ENCODE measurements around the gene FTCDNL1.

Gene FTCDNL1

GRCh38 chr2:199875400-199875799 lies 24.4 kb upstream of the FTCDNL1 start:
- Mint-ChIP-seq H3K9me3 (peaks cover 36% of the 10 kb centered on the region), H3K4me1 (no peaks in the 10 kb centered on the region), H3K36me3 (ENCODE audit: low read depth) (peaks cover 15% of the 10 kb centered on the region), H3K27me3 (ENCODE audit: low read depth, poor library complexity) (no peaks in the 10 kb centered on the region), H3K27ac (no peak overlapping the region), H3K4me3 (no peak overlapping the region)
- no peak for DNase-seq
- TF ChIP-seq, protein P1, sequence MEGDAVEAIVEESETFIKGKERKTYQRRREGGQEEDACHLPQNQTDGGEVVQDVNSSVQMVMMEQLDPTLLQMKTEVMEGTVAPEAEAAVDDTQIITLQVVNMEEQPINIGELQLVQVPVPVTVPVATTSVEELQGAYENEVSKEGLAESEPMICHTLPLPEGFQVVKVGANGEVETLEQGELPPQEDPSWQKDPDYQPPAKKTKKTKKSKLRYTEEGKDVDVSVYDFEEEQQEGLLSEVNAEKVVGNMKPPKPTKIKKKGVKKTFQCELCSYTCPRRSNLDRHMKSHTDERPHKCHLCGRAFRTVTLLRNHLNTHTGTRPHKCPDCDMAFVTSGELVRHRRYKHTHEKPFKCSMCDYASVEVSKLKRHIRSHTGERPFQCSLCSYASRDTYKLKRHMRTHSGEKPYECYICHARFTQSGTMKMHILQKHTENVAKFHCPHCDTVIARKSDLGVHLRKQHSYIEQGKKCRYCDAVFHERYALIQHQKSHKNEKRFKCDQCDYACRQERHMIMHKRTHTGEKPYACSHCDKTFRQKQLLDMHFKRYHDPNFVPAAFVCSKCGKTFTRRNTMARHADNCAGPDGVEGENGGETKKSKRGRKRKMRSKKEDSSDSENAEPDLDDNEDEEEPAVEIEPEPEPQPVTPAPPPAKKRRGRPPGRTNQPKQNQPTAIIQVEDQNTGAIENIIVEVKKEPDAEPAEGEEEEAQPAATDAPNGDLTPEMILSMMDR (IDR thresholded peaks at IDR 0.05), result no peak

- Mint-ChIP-seq H3K36me3 (ENCODE audit: low read depth) (peaks cover 13% of the 10 kb centered on the region), H3K27me3 (ENCODE audit: low read depth, poor library complexity) (no peaks in the 10 kb centered on the region), H3K9me3 (peaks cover 36% of the 10 kb centered on the region), H3K27ac (no peak overlapping the region), H3K4me1 (peaks cover 6% of the 10 kb centered on the region), H3K4me3 (no peak overlapping the region)
- DNase-seq, result no peak
- TF ChIP-seq, protein P1 (IDR thresholded peaks at IDR 0.05), result no peak
Observed at GRCh38 chr2:199874209-199874608, 23.2 kb upstream of the FTCDNL1 start.

DNA sequence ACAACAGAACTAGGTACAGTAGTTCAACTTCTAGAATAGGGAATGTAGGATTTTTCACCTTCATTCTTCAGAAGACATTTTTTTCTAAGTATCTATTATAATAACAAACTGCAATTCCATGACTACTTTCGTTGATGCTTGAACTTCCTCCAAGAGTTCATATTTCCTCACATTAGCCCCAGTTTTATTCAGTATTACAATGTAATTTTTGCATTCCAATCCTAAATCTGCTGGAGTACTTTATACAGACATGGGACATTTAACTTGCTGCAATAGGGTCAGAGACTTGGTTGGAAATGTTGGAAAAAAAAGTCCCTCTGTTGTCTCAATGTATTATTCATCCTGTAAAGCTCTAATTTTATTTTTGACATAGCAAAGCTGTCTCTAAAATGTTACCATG lies 19.6 kb upstream of the FTCDNL1 start:
- Mint-ChIP-seq H3K27ac (no peak overlapping the region), H3K36me3 (ENCODE audit: low read depth) (peaks cover 7% of the 10 kb centered on the region), H3K4me3 (no peak overlapping the region), H3K9me3 (peaks cover 21% of the 10 kb centered on the region), H3K27me3 (ENCODE audit: low read depth, poor library complexity) (no peaks in the 10 kb centered on the region), H3K4me1 (peaks cover 9% of the 10 kb centered on the region)
- TF ChIP-seq, protein P1 (IDR thresholded peaks at IDR 0.05), result no peak
- DNase-seq, result no peak

DNA sequence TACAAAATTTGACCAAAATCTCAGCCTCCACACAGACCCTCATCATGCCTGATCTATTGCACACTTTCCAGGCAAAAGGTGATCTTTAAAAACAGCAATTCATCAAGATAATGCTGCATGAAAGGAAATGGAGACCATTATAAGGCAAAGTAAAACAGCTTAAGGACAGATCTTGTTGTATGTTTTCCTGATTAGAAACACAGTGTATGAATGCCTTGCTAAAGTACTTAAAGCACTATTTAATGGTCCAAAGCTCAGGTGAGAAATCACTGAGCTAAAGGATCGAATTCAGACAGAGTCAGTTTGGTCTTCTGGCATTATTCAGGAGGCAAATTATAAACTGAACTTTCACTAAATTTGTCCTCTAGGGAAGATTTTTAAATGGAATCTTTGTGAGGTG lies 18.7 kb upstream of the FTCDNL1 start:
- Mint-ChIP-seq H3K36me3 (ENCODE audit: low read depth) (peaks cover 7% of the 10 kb centered on the region), H3K4me1 (peaks cover 9% of the 10 kb centered on the region), H3K27ac (no peak overlapping the region), H3K27me3 (ENCODE audit: low read depth, poor library complexity) (no peaks in the 10 kb centered on the region), H3K4me3 (no peak overlapping the region), H3K9me3 (peaks cover 14% of the 10 kb centered on the region)
- TF ChIP-seq, protein P1 (IDR thresholded peaks at IDR 0.05), result no peak
- no peak for DNase-seq

GRCh38 chr2:199869227-199869541 lies 18.2 kb upstream of the FTCDNL1 start:
- H3K27me3 Mint-ChIP-seq (ENCODE audit: low read depth, poor library complexity), result no peaks in the 10 kb centered on the region
- DNase-seq, result no peak
- no peak overlapping the region for H3K27ac Mint-ChIP-seq
- peaks cover 4% of the 10 kb centered on the region for H3K36me3 Mint-ChIP-seq (ENCODE audit: low read depth)
- H3K9me3 Mint-ChIP-seq, result peaks cover 9% of the 10 kb centered on the region
- TF ChIP-seq, protein P1 (IDR thresholded peaks at IDR 0.05), result no peak
- H3K4me3 Mint-ChIP-seq, result no peak overlapping the region
- H3K4me1 Mint-ChIP-seq, result peaks cover 9% of the 10 kb centered on the region

- no peak for DNase-seq
- TF ChIP-seq, protein P1 (IDR thresholded peaks at IDR 0.05), result no peak
- H3K9me3 Mint-ChIP-seq, result peaks cover 3% of the 10 kb centered on the region
- peaks cover 9% of the 10 kb centered on the region for H3K4me1 Mint-ChIP-seq
- no peak overlapping the region for H3K4me3 Mint-ChIP-seq
- no peak overlapping the region for H3K27ac Mint-ChIP-seq
- no peaks in the 10 kb centered on the region for H3K27me3 Mint-ChIP-seq (ENCODE audit: low read depth, poor library complexity)
- no peaks in the 10 kb centered on the region for H3K36me3 Mint-ChIP-seq (ENCODE audit: low read depth)
Observed at GRCh38 chr2:199868431-199869226, 17.6 kb upstream of the FTCDNL1 start.
